ENCODE measurements around the gene ANKK1. TPM values are rescaled to one million over a fixed set of nuclear protein-coding genes. Genes with fewer than 3 reads are reported as not detected.

ANKK1 gene, protein sequence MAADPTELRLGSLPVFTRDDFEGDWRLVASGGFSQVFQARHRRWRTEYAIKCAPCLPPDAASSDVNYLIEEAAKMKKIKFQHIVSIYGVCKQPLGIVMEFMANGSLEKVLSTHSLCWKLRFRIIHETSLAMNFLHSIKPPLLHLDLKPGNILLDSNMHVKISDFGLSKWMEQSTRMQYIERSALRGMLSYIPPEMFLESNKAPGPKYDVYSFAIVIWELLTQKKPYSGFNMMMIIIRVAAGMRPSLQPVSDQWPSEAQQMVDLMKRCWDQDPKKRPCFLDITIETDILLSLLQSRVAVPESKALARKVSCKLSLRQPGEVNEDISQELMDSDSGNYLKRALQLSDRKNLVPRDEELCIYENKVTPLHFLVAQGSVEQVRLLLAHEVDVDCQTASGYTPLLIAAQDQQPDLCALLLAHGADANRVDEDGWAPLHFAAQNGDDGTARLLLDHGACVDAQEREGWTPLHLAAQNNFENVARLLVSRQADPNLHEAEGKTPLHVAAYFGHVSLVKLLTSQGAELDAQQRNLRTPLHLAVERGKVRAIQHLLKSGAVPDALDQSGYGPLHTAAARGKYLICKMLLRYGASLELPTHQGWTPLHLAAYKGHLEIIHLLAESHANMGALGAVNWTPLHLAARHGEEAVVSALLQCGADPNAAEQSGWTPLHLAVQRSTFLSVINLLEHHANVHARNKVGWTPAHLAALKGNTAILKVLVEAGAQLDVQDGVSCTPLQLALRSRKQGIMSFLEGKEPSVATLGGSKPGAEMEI
- not detected in 2 replicates for total RNA-seq

GRCh38 chr11:113387605-113388211 lies at the start of gene ANKK1:
Gene ANKK1 (plus strand): TSS chr11:113387779. CDS start chr11:113387885, 106 bp downstream.

Other genes starting within 250 kb of the ANKK1 start
- 5.8 and 6.2 TPM in 2 replicates for gene TTC12, start 73.2 kb upstream of the ANKK1 start, total RNA-seq
- gene DRD2, start 87.6 kb downstream of the ANKK1 start, total RNA-seq, result under 0.01 TPM in 1 of 2 replicates, not detected in the other

Data from bronchus fibroblast of lung (primary cell).